ENCODE results near the gene NRCAM.

The NRCAM gene

GRCh38 chr7:108457871-108458270, 1.6 kb upstream of the NRCAM start:
- DNase-seq = no peak

- DNase-seq = no peak
Observed at GRCh38 chr7:108456845-108457540, 757 bp upstream of the NRCAM start.

DNA sequence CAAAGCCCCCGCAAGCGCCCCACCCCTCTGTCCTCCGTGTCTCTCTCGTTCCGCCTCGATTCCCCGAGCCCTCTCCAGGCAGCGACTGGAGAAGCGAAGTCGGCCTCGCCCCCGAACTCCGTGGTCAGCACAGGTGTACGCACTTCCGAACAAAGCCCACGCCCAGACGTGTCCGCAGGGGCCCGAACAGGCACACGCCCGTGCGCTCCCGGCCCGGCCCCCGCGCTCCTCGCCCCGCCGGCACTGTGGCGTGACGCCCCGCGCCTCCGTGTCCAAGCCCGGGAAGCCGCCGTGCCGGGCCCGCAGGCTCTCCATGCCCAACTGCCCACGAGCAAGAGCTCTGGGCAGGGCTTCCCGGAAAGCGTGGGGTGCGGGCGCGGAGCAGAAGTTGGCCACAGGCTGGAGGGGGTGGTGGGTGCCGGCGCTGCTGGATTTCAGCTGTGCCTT, 662 bp downstream of the NRCAM start:
- peak; percentile 61 for DNase-seq

DNA sequence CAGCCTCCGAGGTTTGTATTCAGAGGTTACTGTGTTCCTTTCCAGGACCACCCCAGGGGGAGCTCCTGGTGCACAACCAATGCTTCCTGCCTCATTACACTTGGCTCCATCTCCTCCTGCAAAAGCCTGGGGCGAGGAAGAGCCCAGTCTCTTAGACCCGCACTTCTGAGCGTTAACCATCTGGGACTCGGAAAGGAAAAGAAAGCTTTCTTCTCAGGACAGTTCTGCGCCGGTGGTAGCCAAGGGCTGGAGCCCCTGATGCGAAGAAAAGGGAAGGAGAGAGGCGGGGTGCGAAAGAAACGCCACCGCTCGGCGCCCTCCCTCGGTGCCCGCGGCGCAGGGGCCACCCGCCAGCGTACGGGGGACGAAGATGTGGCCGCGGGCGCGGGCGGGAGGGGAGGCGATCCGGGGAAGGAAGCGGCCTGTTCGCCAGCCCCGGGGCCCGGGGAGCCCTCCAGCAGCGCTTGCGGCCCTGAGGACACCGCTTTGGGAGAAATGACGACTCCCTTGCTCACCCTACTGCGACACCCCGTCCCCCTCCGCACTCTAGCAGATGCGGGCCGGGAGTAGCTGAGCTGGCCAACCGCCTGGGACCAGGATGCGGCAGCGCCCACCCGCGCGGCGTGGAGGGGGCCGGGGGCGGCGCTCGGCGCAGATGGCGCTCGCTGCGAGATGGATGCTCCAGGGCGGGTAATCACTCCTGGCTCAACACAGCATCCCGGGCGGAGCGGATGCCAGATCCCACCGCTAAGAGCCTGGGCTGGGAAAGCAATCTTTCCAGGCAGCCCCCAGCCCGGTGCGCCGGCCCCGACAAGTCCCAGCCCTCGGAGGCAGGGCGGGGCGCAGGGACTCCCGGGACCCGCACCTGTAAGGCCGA, 1.3 kb downstream of the NRCAM start:
- DNase-seq = peak; percentile 68

- no peak for DNase-seq
Observed at GRCh38 chr7:108454317-108454673, 1.9 kb downstream of the NRCAM start.

- no peak for DNase-seq
Observed at GRCh38 chr7:108453320-108453719, 2.9 kb downstream of the NRCAM start.

GRCh38 chr7:108452707-108453106, 3.5 kb downstream of the NRCAM start:
- DNase-seq = no peak

- no peak for DNase-seq
Observed at GRCh38 chr7:108451296-108451848, 4.9 kb downstream of the NRCAM start.

GRCh38 chr7:108450160-108450559, 6.1 kb downstream of the NRCAM start:
- no peak for DNase-seq

DNA sequence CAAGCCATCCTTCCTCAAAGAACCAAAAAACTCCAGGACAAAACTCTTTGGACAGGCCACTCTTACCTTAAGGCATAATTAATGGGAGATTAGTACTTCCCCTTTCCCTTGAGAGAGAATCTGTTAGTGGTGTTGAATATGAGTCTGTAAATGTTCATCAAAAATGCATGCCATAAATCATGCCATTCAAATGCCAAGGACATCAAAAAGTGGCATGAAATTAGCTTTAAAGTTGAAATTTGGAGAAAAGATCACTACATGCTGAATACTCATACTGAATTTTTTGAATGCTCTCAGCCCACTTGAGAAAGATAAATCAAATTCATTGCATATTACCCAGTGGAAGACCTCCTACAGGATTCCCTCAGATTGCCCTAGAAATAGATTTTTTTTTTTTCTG, 6.7 kb downstream of the NRCAM start:
- no peak for DNase-seq

DNA sequence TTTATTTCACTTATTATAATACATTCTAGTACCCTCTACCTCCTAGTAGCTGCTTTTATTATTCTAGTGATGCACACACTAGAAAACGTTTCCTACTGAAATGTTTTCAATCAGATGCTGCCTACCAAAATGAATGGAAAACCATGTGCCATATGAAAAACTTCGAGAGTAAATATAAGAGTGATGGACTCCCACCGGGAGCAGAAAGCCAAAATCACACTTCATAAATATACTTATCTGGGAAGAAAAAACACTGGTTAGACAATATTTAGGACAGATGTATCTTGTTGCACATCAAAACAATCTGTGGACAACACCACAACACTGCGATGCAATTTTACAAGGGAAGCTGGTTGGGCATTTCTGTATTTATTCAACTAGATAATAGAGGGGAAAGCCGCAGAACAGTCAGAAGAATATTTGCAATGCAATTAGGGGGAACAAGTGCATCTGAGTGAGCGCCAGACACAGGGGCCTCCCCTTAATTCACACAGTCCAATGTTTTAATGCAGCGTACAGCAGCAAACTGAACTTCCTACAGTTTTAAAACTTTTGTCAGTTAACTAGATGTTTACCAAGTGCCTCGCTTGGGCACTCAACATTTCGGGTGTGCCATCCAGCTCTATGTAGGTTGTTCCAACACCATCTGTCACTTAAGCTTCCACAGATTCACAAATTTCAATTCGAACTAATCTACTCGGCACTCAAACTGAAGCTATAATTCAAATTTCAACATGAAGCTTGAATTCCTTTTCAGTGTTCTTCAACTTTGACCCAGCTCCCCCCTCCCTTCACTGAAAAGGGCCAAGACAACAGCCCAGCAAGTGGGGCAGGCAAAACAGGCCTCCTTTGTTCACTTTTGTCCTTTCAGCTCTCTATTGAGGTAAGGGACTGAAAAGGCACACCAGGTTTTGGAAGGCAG, 7.4 kb downstream of the NRCAM start:
- DNase-seq = no peak

DNA sequence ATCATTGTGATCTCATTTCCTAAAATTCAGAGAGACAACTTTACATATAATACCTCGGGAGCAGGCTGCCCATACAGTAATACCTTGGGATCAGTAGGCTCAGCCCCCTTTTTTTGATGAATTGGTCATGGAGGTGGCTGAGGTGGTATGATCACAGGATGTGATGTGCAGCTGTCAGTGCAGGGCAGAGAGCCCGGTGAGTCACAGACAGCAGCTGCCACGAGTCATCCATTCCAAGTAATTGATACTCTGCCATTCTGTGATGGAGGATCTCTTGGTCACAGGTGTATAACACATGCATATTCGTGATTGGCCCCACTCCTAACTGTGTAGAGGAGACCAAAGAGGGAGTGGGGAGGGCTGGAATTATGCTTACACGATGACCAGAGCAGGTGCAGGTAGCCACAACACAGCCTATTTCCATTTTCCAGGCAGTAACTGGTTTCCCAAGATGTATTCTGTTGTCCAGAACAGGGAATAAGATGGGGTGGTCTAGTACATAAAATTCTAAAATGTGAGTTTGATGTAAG, 14.1 kb downstream of the NRCAM start:
- DNase-seq = peak; percentile 59

- DNase-seq = no peak
Observed at GRCh38 chr7:108441392-108441955, 14.8 kb downstream of the NRCAM start.

- no peak for DNase-seq
Observed at GRCh38 chr7:108440613-108441012, 15.6 kb downstream of the NRCAM start.

DNA sequence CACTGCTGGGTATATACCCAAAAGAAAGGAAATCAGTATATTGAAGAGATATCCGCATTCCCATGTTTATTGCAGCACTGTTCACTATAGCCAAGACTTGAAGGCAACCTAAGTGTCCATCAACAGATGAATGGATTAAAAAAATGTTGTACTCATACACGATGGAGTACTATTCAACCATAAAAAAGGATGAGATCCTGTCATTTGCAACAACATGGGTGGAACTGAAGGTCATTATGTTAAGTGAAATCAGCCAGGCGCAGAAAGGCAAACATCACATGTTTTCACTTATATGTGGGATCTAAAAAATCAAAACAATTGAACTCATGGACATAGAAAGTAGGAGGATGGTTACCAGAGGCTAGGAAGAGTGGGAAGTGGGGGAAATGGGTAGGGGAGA, 19.3 kb downstream of the NRCAM start:
- DNase-seq = no peak

DNA sequence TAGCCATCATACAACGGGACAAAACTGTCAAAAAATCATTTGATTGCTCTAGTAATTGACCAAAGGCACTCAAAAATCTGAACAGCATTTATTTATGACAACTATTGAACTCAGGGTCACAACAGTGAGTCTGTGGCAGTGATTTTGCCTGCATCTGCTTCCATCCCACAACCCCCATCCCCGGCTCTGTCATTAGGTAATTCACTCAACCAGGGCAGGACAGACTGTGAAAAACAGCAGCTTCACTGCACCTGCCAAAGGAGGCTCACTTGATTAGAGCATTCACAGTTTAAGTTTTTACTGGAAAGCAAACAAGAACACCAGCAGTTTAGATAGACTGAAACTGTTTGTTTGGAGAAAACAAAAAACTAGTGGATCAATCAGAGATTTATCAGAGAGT, 22.2 kb downstream of the NRCAM start:
- no peak for DNase-seq

- no peak for DNase-seq
Observed at GRCh38 chr7:108431099-108431498, 25.1 kb downstream of the NRCAM start.

- no peak for DNase-seq
Observed at GRCh38 chr7:108430664-108431063, 25.6 kb downstream of the NRCAM start.

DNA sequence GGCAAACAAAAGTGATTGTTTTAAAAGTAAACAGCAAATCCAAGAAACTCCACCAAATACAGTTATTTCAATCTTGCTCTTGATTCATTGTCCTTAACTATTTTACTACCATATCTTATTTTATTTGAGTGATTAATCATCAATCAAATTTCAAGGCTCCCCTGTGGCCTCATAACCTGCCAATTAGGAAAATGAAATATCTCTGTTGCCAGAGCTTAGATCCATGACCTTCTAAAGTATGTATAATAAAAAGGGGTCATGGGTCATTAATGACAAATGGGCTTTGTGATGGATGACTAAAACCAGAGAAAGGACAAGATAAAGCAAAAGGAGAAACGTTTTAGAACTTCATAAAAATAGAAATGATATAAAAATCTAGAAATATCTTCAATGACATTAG, 28.5 kb downstream of the NRCAM start:
- no peak for DNase-seq

GRCh38 chr7:108425714-108426275, 30.4 kb downstream of the NRCAM start:
- DNase-seq = no peak

GRCh38 chr7:108424013-108424412, 32.2 kb downstream of the NRCAM start:
- DNase-seq = no peak

Measured in activated CD8-positive, alpha-beta memory T cell treated with anti-CD3 and anti-CD28 coated beads, Interleukin-2, amount 50 U/mL, for 48 hours (primary cell).